ENCODE data around the gene FAM72D.
"Not testable (repeated sequence)": the region's sequence is repeated elsewhere in the genome, so short reads cannot be mapped to it uniquely, and the experiment has no call there.

GRCh38 chr1:145112703-145113102 lies 16.9 kb downstream of the FAM72D start:
- not testable (repeated sequence) for TF ChIP-seq POLR2A (IDR thresholded peaks at IDR 0.05)
- TF ChIP-seq, protein P1, sequence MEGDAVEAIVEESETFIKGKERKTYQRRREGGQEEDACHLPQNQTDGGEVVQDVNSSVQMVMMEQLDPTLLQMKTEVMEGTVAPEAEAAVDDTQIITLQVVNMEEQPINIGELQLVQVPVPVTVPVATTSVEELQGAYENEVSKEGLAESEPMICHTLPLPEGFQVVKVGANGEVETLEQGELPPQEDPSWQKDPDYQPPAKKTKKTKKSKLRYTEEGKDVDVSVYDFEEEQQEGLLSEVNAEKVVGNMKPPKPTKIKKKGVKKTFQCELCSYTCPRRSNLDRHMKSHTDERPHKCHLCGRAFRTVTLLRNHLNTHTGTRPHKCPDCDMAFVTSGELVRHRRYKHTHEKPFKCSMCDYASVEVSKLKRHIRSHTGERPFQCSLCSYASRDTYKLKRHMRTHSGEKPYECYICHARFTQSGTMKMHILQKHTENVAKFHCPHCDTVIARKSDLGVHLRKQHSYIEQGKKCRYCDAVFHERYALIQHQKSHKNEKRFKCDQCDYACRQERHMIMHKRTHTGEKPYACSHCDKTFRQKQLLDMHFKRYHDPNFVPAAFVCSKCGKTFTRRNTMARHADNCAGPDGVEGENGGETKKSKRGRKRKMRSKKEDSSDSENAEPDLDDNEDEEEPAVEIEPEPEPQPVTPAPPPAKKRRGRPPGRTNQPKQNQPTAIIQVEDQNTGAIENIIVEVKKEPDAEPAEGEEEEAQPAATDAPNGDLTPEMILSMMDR (IDR thresholded peaks at IDR 0.05), result not testable (repeated sequence)
